ENCODE data around the gene USP40. TPM values are rescaled to one million over a fixed set of nuclear protein-coding genes. Genes with fewer than 3 reads are reported as not detected.

Gene USP40
- total RNA-seq, 2 experiments from 2014 or later, result 0.51 to 1.7 TPM

DNA sequence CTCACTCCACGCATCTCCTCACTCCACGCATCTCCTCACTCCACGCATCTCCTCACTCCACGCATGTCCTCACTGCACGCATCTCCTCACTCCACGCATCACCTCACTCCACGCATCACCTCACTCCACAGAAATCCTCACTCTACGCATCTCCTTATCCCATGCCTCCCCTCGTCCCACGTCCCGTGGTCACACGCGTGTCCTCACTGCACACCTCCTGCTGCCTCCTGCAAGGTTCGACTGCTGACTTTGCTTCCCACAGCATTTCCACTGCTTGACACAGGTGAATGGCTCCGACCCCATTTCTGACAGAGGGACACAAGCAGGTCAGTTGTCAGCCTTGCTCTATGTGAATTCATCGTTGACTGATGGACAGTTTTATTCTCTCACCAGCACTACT, 103.0 kb downstream of the USP40 start:
- CTCF ChIA-PET (ENCODE audit: unreplicated experiment), result no interaction called here
- no peak overlapping the region for H3K4me2 ChIP-seq (ENCODE audit: low read length)

DNA sequence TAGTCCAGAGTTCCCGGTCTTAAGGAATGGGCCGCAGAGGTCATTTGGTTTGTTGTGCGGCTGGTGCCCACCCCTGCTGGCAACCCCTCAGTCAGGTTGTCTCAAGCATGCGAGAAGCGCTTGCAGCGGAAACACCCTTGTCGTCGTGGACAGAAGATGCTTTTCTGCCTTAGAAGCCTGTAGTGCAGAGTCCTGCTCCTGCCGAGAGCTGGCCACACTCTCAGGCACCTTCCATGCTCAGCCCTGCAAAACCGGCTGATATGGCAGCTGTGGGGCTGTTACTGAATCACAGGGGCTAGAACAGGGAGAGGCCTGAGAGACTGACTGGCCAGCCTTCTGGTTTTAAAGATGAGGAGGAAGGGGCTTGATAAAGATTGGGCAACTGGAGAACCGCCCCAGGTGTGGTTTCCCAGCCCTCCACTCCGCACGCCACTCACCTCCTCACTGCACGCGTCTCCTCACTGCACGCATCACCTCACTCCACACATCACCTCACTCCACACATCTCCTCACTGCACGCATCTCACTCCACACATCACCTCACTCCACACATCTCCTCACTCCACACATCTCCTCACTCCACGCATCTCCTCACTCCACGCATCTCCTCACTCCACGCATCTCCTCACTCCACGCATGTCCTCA, 103.6 kb downstream of the USP40 start:
- peaks cover 92% of the 10 kb centered on the region for H3K36me3 ChIP-seq (ENCODE audit: insufficient read depth, low read length)
- H3K27ac ChIP-seq (ENCODE audit: low read depth, low read length, poor library complexity, severe bottlenecking), result no peak overlapping the region
- H3K79me2 ChIP-seq (ENCODE audit: insufficient read depth, low read depth, low read length), result no peaks in the 10 kb centered on the region
- no peak for TF ChIP-seq EZH2phosphoT487 (IDR thresholded peaks at IDR 0.05; ENCODE audit: borderline replicate concordance, low read depth, low read length)
- TF ChIP-seq, protein P1, sequence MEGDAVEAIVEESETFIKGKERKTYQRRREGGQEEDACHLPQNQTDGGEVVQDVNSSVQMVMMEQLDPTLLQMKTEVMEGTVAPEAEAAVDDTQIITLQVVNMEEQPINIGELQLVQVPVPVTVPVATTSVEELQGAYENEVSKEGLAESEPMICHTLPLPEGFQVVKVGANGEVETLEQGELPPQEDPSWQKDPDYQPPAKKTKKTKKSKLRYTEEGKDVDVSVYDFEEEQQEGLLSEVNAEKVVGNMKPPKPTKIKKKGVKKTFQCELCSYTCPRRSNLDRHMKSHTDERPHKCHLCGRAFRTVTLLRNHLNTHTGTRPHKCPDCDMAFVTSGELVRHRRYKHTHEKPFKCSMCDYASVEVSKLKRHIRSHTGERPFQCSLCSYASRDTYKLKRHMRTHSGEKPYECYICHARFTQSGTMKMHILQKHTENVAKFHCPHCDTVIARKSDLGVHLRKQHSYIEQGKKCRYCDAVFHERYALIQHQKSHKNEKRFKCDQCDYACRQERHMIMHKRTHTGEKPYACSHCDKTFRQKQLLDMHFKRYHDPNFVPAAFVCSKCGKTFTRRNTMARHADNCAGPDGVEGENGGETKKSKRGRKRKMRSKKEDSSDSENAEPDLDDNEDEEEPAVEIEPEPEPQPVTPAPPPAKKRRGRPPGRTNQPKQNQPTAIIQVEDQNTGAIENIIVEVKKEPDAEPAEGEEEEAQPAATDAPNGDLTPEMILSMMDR (conservative IDR thresholded peaks at IDR 0.05; ENCODE audit: low read length), result no peak
- no peaks in the 10 kb centered on the region for H4K20me1 ChIP-seq (ENCODE audit: insufficient read depth, low read length)
- ChIA-PET POLR2A (interaction anchor here (1.0 kb wide), 1 partner anchor 114 kb away, joined by 3 read pairs; no protein-coding TSS in a partner anchor), CTCF (ENCODE audit: unreplicated experiment) (no interaction called here)
- no peak overlapping the region for H3K4me3 ChIP-seq (ENCODE audit: low read depth, low read length, poor library complexity, severe bottlenecking)
- H3K9me2 ChIP-seq (ENCODE audit: insufficient read depth, low read length), result no peaks in the 10 kb centered on the region
- no TSS peak for BruUV-seq (replicated peaks)
- DNase-seq (ENCODE audit: low spot score), result no peak
- H2AFZ ChIP-seq (ENCODE audit: low read length), result no peak overlapping the region
- H3K4me1 ChIP-seq (ENCODE audit: insufficient read depth, low read length, poor library complexity, severe bottlenecking), result no peaks in the 10 kb centered on the region
- H3K9me3 ChIP-seq (ENCODE audit: low read length), result no peaks in the 10 kb centered on the region
- no peak overlapping the region for H3K4me2 ChIP-seq (ENCODE audit: low read length)
- intact Hi-C loops (cut with micrococcal nuclease; ENCODE audit: unreplicated experiment), result no loop called here

More for the DNA sequence above, 103.0 kb downstream of the USP40 start:
- no TSS peak for BruUV-seq (replicated peaks)
- Histone ChIP-seq H2AFZ (ENCODE audit: low read length) (no peak overlapping the region), H3K9me3 (ENCODE audit: low read length) (no peaks in the 10 kb centered on the region), H3K4me3 (ENCODE audit: low read depth, low read length, poor library complexity, severe bottlenecking) (no peak overlapping the region), H3K36me3 (ENCODE audit: insufficient read depth, low read length) (peaks cover 92% of the 10 kb centered on the region), H3K4me1 (ENCODE audit: insufficient read depth, low read length, poor library complexity, severe bottlenecking) (no peaks in the 10 kb centered on the region), H3K9me2 (ENCODE audit: insufficient read depth, low read length) (no peaks in the 10 kb centered on the region), H3K79me2 (ENCODE audit: insufficient read depth, low read depth, low read length) (no peaks in the 10 kb centered on the region), H4K20me1 (ENCODE audit: insufficient read depth, low read length) (no peaks in the 10 kb centered on the region), H3K27ac (ENCODE audit: low read depth, low read length, poor library complexity, severe bottlenecking) (no peak overlapping the region)
- no peak for DNase-seq (ENCODE audit: low spot score)
- POLR2A ChIA-PET, result no interaction called here
- no peak for TF ChIP-seq EZH2phosphoT487 (IDR thresholded peaks at IDR 0.05; ENCODE audit: borderline replicate concordance, low read depth, low read length)
- TF ChIP-seq, protein P1 (conservative IDR thresholded peaks at IDR 0.05; ENCODE audit: low read length), result no peak
- intact Hi-C loops (cut with micrococcal nuclease; ENCODE audit: unreplicated experiment), result no loop called here

DNA sequence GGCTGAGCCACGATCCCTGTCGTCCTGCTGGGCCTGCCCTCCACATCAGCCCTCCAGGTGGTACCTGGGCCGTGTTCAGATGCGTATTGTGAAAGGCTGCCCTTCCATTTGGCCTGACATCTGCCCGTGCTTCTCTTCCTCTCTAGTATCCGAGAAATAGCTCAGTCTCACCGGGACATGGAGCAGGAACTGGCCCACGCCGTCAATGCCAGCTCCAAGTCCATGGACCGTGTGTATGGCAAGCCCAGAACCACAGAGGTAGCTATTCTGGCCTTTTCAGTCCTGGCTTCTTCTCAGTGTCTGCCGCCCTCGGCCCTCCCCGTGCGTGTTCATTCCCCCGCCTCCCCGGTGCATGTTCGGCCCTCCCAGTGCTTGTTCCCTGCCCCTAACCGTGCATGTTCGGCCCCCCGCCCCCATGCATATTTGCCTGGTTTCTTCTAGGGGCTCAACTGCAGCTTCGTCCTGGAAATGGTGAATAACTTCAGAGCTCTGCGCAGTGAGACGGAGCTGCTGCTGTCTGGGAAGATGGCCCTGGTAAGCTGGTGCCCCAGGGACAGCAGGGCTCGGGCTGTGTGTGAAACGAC, 104.3 kb downstream of the USP40 start:
- Histone ChIP-seq H4K20me1 (ENCODE audit: insufficient read depth, low read length) (no peaks in the 10 kb centered on the region), H3K79me2 (ENCODE audit: insufficient read depth, low read depth, low read length) (no peaks in the 10 kb centered on the region), H3K9me2 (ENCODE audit: insufficient read depth, low read length) (no peaks in the 10 kb centered on the region), H3K36me3 (ENCODE audit: insufficient read depth, low read length) (peaks cover 91% of the 10 kb centered on the region), H3K4me1 (ENCODE audit: insufficient read depth, low read length, poor library complexity, severe bottlenecking) (no peaks in the 10 kb centered on the region), H2AFZ (ENCODE audit: low read length) (no peak overlapping the region), H3K9me3 (ENCODE audit: low read length) (no peaks in the 10 kb centered on the region), H3K4me2 (ENCODE audit: low read length) (no peak overlapping the region), H3K4me3 (ENCODE audit: low read depth, low read length, poor library complexity, severe bottlenecking) (no peak overlapping the region), H3K27ac (ENCODE audit: low read depth, low read length, poor library complexity, severe bottlenecking) (no peak overlapping the region)
- no peak for DNase-seq (ENCODE audit: low spot score)
- no TSS peak for BruUV-seq (replicated peaks)
- CTCF ChIA-PET (ENCODE audit: unreplicated experiment), result no interaction called here
- TF ChIP-seq, protein P1 (conservative IDR thresholded peaks at IDR 0.05; ENCODE audit: low read length), result no peak
- no peak for TF ChIP-seq EZH2phosphoT487 (IDR thresholded peaks at IDR 0.05; ENCODE audit: borderline replicate concordance, low read depth, low read length)
- POLR2A ChIA-PET, result interaction anchor here (1.0 kb wide), 1 partner anchor 114 kb away, joined by 3 read pairs; no protein-coding TSS in a partner anchor
- intact Hi-C loops (cut with micrococcal nuclease; ENCODE audit: unreplicated experiment), result no loop called here
